Gastrocnemius medialis (tissue), 4 donors: ENCODE results near the gene ANTXR2. TPM values are rescaled to one million over a fixed set of nuclear protein-coding genes. Genes with fewer than 3 reads are reported as not detected.

Experiments used
- ATAC-seq, 2 donors: fragments of 150-250 bp; one replicate each; pipeline ENCODE4 v1.9.1; 2016
- DNase-seq, 2 donors: peaks; one replicate each; pipeline ENCODE4 v3.0.0-alpha.2; 2019
- H3K27ac ChIP-seq, 4 donors: fragments of 200-600 bp; sonication (generic); 1 replicate in 1 of 4; 2 replicates in 3 of 4; pipeline ENCODE4 v1.5.1; 2016 to 2018; ENCODE audit warnings: mild to moderate bottlenecking in 2 of 4, moderate library complexity in 1 of 4
- H3K27me3 ChIP-seq, 3 donors: fragments of 200-600 bp; sonication (generic) in 2 of 3; 1 replicate in 1 of 3; 2 replicates in 2 of 3; pipeline versions ENCODE4 v1.5.1 to v1.6.0; 2016 to 2019; ENCODE audit warnings: mild to moderate bottlenecking in 1 of 3, moderate library complexity in 1 of 3
- H3K36me3 ChIP-seq, 2 donors: fragments of 200-600 bp; sonication (generic) in 1 of 2; one replicate each; pipeline ENCODE4 v1.5.1; 2017 to 2018
- H3K4me1 ChIP-seq, 2 donors: fragments of 200-600 bp; sonication (generic) in 1 of 2; one replicate each; pipeline ENCODE4 v1.5.1; 2016 to 2017; ENCODE audit warnings: mild to moderate bottlenecking in 2 of 2
- H3K4me3 ChIP-seq, 4 donors: fragments of 200-600 bp; sonication (generic) in 3 of 4; 1 replicate in 1 of 4; 2 replicates in 3 of 4; pipeline ENCODE4 v1.5.1; 2016 to 2019; ENCODE audit warnings: mild to moderate bottlenecking in 2 of 4
- H3K9me3 ChIP-seq, 3 donors: fragments of 200-600 bp; sonication (generic) in 2 of 3; 1 replicate in 1 of 3; 2 replicates in 2 of 3; pipeline ENCODE4 v1.5.1; 2016 to 2019
- POLR2A ChIP-seq, 2 donors: fragments of 450-650 bp; IDR thresholded peaks; one replicate each; pipeline ENCODE4 v1.6.1; 2017; ENCODE audit warnings: antibody characterized with exemption in 2 of 2, mild to moderate bottlenecking in 2 of 2, moderate library complexity in 2 of 2
- in situ Hi-C, 4 donors: fragments of 200-750 bp; cut with MboI; loops; one replicate each; pipeline versions ENCODE4 v1.15.0 to v1.8.0; 2017; ENCODE audit warnings: low sequenced_read_pairs in 4 of 4
- intact Hi-C: fragments of 100-400 bp; cut with DNase I; formaldehyde crosslinking; loops from one replicate; pipeline ENCODE4 v1.15.1; 2023; ENCODE audit warnings: low total_unique reads
- total RNA-seq, 4 donors: library from RNA; depleted of rRNA; stranded (reverse); fragments of >200 nt; gene quantifications; one replicate each; pipeline versions ENCODE4 v1.1.0 to v1.2.3, GENCODE V29; 2016
- TF ChIP-seq, protein P1 (sequence below), 5 experiments: fragments of 450-650 bp in 3 of 5; fragments of 200-600 bp in 2 of 5; sonication (generic) in 2 of 5; IDR thresholded peaks in 4 of 5; conservative IDR thresholded peaks in 1 of 5; 1 replicate in 4 of 5; 2 replicates in 1 of 5; pipeline ENCODE4 v1.5.1; 2016 to 2019; ENCODE audit warnings: antibody characterized with exemption in 5 of 5, mild to moderate bottlenecking in 3 of 5, moderate library complexity in 3 of 5

Gene ANTXR2
- total RNA-seq, 4 donors from 2014 or later, result 14.5 to 41.0 (median 23.1) TPM

DNA sequence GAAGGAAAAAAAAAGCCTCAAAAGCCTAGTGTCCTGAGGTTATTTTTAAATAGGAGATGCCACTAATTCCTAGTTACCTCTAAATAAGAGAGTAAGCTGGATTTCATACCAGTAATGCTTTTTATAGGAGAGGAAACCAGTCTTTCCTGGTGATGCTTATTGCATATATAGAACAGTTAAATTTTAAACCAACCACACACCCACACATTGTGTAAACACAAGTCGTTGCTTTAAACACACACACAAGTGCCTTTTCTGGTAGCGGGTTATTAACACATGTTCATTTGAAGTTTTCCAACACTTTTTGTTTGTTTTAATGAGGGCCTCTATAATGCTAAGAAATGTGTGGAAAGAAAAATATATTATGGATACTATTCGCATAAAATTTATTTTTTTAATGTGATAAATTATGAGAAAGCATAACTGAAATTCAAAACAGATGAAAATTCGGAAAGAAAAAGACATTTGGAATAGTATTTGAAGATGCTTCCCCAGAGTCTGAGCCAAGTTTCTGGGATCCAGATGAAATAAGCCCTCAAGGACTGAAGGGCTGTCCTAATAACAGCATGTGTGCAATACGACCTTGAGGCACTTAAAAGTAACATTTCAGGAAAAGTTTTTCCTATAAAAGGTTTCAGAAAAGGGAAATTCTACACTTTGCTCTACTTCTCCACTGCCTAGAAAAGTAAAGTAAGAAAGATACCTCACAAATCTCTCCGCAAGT is 2.0 kb downstream of the ANTXR2 start:
- intact Hi-C loops, result loop anchor here (5.0 kb wide), 1 partner anchor 111 kb away; no protein-coding TSS in a partner anchor
- H3K36me3 ChIP-seq, result no peaks in the 10 kb centered on the region
- DNase-seq, result no peak
- in situ Hi-C loops, result no loop called here
- no peaks in the 10 kb centered on the region for H3K9me3 ChIP-seq
- H3K4me1 ChIP-seq, result peaks cover 0 to 4% of the 10 kb centered on the region in 2 donors
- peak overlapping the region; percentile 79 to 92 (median 86) for H3K4me3 ChIP-seq
- ATAC-seq, result no peak
- TF ChIP-seq, protein P1, sequence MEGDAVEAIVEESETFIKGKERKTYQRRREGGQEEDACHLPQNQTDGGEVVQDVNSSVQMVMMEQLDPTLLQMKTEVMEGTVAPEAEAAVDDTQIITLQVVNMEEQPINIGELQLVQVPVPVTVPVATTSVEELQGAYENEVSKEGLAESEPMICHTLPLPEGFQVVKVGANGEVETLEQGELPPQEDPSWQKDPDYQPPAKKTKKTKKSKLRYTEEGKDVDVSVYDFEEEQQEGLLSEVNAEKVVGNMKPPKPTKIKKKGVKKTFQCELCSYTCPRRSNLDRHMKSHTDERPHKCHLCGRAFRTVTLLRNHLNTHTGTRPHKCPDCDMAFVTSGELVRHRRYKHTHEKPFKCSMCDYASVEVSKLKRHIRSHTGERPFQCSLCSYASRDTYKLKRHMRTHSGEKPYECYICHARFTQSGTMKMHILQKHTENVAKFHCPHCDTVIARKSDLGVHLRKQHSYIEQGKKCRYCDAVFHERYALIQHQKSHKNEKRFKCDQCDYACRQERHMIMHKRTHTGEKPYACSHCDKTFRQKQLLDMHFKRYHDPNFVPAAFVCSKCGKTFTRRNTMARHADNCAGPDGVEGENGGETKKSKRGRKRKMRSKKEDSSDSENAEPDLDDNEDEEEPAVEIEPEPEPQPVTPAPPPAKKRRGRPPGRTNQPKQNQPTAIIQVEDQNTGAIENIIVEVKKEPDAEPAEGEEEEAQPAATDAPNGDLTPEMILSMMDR (IDR thresholded peaks at IDR 0.05 in 4 of 5, conservative IDR thresholded peaks at IDR 0.05 in 1 of 5), result no peak
- no peak for TF ChIP-seq POLR2A (IDR thresholded peaks at IDR 0.05)
- peak overlapping the region; percentile 78 to 85 (median 82) for H3K27ac ChIP-seq
- H3K27me3 ChIP-seq, result no peaks in the 10 kb centered on the region

DNA sequence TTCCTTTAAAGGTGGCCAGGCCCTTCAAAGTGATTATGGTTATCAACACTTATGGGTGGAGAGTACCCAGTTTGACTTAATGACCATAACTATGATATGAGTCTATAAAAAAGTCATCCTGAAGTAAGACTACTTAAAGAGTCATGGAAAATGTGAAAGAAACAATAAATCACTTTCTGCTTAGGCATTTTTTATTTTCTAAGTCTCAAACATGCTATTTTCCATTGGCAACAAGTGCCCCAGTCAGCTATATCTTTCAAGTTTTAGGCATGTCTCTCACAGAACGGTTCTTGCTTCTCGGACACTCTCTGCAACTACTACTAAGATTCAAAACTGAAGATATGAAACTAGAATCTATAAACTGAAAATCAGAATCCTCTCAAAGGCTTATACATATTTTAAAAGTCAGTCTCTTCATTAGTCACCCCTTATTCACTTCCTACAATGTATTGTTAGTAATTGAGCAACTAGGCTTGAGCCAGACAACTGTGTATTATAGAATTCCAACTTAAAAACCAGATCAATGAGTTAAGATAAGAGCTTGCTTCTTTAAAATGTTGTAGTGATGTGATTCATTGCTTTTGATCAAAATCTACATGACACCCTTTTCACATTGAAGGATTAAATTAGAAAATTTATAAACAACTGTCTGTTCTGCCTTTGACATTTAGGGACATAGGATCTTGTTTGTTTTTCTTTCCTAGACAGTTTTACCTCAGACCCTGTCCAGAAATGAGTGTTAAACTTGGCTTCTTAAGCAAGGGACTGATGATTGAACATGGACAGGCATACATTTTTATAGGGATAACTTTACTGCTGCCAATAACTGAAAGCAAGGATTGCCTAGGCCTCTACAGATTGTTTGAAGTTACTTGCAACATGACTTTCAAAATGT is 2.9 kb downstream of the ANTXR2 start:
- Histone ChIP-seq H3K27me3 (no peaks in the 10 kb centered on the region), H3K9me3 (no peaks in the 10 kb centered on the region), H3K4me1 (peaks cover 0 to 4% of the 10 kb centered on the region in 2 donors), H3K36me3 (no peaks in the 10 kb centered on the region), H3K27ac (no peak overlapping the region), H3K4me3 (peak overlapping the region in 2 of 4 donors; percentile 84 to 89)
- DNase-seq (no peak), ATAC-seq (no peak)
- in situ Hi-C loops (no loop called here), intact Hi-C loops (loop anchor here (5.0 kb wide), 1 partner anchor 112 kb away; no protein-coding TSS in a partner anchor)
- TF ChIP-seq, protein P1 (IDR thresholded peaks at IDR 0.05 in 4 of 5, conservative IDR thresholded peaks at IDR 0.05 in 1 of 5), result no peak
- TF ChIP-seq POLR2A (IDR thresholded peaks at IDR 0.05), result no peak

DNA sequence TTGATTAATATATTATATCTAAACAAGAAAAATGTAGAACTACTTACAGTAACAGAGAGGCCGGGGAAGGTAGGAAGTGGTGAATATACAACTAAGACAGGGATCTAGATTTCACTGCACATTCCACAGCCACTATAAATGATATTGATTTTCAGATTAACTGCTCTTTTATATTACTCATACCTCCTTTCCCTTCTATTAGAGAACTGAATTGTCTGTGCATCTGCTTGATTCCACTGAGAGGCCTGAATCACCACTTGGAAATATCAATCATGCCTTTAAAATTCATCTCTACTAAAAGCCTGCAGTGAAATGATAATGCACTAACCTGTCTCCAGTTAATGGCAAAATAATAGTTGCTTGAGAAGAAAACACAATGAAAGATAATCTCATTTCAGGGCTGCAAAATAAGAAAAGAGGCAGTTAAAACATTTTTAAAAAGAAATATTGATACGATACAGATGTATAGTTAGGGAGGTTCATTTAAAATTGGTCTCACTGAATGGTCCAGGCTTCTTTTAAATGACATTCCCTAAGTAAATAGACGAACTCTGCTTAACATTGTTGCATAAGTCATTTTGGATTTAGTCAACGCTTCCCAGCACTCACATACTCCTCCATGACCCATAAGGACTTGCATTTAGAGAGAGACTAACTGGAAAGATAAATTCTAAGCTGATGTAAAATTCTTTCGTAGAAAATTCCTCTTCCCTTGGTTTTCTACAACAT is 3.8 kb downstream of the ANTXR2 start:
- H3K27me3 ChIP-seq, result no peaks in the 10 kb centered on the region
- H3K36me3 ChIP-seq, result no peaks in the 10 kb centered on the region
- in situ Hi-C loops (no loop called here), intact Hi-C loops (no loop called here)
- H3K27ac ChIP-seq, result no peak overlapping the region
- DNase-seq (no peak), ATAC-seq (no peak)
- no peak overlapping the region for H3K4me3 ChIP-seq
- TF ChIP-seq, protein P1 (IDR thresholded peaks at IDR 0.05 in 4 of 5, conservative IDR thresholded peaks at IDR 0.05 in 1 of 5), result no peak
- TF ChIP-seq POLR2A (IDR thresholded peaks at IDR 0.05), result no peak
- no peaks in the 10 kb centered on the region for H3K9me3 ChIP-seq
- H3K4me1 ChIP-seq, result peaks cover 0 to 4% of the 10 kb centered on the region in 2 donors

DNA sequence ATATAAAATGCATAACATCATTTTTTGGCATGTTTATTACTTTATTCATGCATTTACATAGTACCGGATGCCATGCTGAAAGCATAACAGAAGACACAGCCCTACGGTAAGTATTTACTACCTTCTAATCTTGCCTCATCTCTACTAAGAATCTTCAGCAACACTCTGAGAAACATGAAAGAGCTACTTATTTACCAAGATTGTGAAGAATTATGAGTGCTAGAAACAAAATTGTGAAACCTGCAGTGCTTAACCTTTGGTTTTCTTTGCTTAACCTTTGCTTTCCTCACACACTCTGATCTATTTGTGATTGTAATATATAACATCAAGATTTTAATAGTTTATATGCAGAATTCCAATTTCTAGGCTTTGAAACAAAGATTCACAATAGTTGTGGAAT is 7.4 kb downstream of the ANTXR2 start:
- Histone ChIP-seq H3K27me3 (no peaks in the 10 kb centered on the region), H3K4me3 (no peak overlapping the region), H3K36me3 (no peaks in the 10 kb centered on the region), H3K9me3 (no peaks in the 10 kb centered on the region), H3K4me1 (peaks cover 0 to 1% of the 10 kb centered on the region in 2 donors), H3K27ac (no peak overlapping the region)
- TF ChIP-seq, protein P1 (IDR thresholded peaks at IDR 0.05 in 4 of 5, conservative IDR thresholded peaks at IDR 0.05 in 1 of 5), result no peak
- TF ChIP-seq POLR2A (IDR thresholded peaks at IDR 0.05), result no peak
- in situ Hi-C loops, result no loop called here
- ATAC-seq (no peak), DNase-seq (no peak)
- intact Hi-C loops, result no loop called here
